GM19238 (cell line): ENCODE measurements around the gene ASNSD1.
"Not testable (repeated sequence)": the region's sequence is repeated elsewhere in the genome, so short reads cannot be mapped to it uniquely, and the experiment has no call there.

Experiments used
- DNase-seq: peaks from one replicate; pipeline ENCODE4 v3.0.0; 2011; ENCODE audit warnings: low spot score; ENCODE audit not compliant: insufficient read length

The ASNSD1 gene

DNA sequence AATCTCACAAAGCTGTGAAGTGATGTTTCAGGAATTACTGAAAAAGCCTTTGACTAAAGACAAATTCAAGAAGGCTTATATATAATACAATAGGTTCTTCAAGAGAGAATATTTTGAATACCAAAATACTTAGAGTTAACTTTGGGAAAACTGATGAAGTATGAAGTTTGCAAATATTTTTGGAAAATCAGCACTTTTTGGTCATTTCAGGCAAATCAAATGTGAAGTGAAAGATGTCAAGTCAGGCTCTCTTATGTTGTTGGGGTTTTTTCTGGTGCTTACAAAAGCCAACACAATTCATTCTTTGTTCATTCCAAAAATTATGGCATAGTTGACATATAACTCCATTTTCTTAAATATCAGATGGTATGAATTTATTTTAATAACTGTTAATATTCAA lies 14.7 kb upstream of the ASNSD1 start:
- no peak for DNase-seq

DNA sequence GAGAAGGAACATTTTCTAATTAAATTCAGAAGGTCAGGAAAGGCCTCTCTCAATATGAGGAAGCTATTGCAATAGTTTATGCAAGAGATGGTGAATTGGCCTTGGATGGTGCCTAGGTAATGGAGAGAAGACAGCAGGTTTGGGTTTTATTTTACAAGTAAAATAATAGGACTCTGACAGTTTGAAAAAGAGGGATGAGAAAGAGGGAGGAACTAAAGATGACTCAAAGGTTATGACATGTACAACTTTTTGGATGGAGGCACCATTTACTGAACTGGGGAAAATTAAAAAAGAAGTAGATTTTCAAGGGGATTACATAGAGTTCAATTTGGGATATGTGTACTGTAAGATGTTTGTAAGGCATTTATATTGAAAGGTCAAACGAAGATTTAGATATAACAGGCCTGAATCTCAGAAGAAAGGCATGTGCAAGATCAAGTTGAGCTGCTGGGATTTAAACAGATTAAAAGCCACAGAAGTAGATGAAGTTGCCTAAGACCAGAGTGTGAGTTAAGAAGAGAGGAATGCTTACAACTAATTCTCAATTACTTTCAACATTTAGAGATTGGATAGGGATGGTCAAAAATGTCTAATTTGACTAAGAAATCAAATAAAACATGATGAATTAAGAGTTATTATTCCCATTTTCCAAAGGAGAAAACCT lies 12.3 kb upstream of the ASNSD1 start:
- DNase-seq, result no peak

DNA sequence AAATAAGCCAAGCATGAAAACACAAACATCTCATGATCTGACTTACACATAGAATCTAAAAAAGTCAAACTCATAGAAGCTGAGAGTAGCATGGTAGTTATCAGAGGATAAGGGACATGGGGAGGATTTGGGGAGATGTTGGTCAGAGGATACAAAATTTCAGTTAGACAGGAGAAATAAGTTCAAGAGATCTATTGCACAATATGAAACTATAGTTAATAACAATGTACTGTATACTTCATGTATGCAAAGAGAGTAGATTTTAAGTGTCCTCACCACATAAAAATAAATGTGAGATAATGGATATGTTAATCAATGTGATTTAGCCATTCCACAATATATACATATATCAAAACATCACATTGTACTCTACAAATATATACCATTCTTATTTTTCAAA lies 10.0 kb upstream of the ASNSD1 start:
- DNase-seq, result no peak

DNA sequence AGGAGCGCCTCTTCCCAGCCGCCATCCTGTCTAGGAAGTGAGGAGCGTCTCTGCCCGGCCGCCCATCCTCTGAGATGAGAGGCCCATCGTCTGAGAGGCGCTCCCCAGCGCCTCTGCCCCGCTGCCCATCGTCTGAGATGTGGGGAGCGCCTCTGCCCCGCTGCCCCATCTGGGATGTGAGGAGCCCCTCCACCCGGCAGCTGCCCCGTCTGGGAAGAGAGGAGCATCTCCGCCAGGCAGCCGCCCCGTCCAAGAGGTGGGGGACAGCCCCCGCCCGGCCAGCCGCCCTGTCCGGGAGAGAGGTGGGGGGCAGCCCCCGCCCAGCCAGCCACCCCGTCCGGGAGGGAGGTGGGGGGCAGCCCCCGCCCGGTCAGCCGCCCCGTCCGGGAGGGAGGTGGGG lies 7.8 kb upstream of the ASNSD1 start:
- DNase-seq, result not testable (repeated sequence)

DNA sequence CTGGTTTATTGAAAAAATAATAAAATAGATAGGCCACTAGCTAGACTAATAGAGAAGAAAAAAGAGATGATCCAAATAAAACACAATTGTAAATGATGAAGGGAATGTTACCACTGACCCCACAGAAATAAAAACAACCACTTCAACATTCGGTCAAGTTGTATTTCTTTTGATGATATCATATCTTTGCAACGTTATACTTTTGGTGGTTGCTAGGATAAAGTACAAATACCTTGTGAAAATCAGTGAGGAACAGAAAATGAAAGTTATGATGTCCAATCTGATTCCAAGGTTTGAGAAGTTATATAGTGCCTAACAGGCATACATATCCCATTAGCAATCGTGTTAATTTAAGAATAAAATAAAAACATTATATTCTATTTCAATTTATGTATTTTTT lies 6.6 kb upstream of the ASNSD1 start:
- DNase-seq, result no peak

DNA sequence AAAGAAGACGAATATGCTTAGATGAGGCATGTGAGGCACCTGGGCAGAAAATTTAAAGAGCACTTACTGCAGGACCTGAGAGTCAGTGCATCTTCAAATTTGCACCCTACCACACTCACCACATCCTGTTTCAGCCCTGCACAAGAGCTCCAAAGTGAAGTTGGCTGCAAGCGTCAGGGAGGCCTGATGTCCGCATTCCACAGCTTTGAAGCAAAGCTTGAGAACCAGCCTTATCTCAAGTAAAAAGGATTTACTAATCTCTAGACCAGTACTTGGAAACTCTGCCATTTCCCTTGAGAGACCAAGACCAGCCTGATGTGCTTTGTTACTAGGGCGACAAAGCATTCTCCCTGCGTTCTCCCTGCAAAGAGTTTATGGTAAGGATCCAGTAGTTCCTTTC lies 3.4 kb upstream of the ASNSD1 start:
- no peak for DNase-seq

DNA sequence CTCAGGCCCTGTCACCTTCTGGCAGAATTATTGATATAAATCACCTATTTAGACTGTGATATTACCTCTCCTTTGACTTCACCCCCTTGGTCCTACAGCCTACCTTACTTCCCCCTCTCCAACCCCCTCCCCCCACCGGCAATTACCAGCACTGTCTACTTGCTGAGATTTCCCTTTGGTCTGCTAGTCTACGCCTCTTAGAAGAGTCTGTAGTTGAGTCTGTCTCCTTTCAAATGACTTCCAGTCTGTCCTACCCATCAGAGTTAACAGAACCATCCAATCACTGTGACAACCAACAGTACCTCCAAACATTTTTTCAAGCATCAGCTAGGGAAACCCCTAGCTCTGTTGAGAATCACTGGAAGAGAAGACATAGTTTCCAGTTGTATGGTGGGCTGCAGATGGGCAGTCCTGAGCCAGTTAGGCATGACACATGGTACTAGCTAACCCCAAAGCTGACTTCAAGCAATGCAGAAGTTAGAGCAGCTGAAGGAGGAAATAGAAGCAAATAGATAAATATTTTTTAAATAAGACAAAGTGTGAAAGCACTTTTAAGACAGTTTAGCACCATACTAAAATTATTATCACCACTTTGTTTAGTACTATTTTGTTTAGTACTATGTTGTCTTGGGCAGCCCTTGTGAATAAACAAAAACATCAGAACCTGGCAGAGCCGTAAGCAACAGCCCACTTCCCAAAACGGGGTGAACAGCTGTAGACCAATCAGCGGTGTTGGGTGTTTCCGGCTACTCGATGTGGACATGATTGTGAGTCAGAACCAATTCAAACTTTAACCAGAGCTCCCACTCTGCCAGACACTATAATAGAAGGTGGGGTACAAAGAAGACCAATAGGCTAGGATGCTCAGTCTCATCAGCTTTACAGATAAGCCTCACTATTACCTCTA lies 2.7 kb upstream of the ASNSD1 start:
- DNase-seq, result no peak

DNA sequence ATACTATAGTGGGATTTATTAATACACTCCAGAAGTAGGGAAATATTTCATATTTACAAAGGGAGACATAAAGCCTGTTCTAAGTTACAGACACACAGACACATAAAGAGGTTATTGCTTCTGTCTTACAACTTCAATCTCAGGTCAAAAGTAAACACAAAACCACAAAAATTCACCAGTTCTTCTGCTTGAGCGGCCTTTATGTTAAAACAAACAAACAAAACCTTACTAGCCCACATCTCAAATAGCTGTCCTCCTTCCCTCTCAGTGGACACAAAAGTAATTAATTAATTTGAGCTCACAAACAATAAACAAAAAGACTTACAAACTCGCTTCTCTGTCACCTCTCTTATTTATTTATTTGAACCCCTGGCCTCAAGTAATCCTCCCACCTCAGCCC lies 1.5 kb upstream of the ASNSD1 start:
- DNase-seq, result no peak

DNA sequence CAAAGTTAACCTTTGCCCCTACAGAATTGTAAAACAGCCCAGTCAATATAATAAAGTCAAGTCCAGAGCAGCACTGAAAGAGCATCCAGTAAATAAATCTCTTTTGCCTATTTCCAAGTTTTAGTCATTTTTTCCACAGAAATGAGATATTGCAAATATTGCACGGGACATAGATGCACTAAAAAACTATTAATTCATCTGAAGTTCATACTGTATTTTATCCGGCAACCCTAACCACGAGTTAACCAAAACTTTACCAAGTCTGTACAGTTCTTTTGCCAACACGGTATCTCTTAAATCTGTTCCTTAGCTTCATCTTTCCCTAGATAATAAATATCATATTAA lies 484 bp upstream of the ASNSD1 start:
- DNase-seq, result no peak

DNA sequence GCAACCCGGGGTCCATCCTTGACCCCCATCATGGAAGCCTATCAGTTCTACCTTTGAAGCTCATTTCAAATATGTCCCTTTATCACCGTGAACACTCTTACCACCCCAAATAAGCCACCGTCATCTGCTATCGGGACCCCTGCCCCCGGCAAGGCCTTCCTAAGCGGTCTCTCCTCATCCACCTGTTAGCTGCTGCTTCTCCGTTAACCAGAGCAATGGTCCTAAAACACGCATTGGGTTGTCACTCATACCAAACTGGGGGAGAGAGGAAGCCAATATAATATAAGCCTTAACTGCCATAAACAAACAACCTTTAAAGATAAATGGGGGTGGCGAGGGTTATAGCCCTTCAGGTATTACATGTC lies 680 bp downstream of the ASNSD1 start:
- no peak for DNase-seq

DNA sequence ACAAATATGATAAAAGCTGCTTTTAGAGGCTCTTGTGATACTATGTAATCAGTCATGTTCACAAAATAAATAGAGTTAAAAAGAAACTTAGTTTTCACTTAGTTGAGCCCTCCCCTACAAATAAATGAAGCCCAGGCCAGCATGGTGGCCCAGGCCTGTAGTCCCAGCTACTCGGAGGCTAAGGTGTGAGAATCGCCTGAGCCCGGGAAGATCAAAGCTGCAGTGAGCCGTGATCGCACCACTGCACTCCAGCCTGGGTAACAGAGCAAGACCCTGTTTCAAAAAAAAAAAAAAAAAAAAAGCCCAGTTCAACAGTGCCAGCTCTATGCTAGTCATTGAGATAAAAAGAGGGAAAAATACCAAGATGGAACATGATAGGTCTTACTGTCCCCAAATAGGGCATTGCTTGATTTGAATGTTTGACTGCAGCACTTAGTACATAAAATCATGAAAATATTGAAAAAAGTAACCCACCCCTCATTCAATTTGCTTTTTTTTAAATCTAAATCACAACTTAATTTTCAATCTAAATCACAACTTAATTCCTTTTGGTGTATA lies 1.5 kb downstream of the ASNSD1 start:
- DNase-seq, result no peak

DNA sequence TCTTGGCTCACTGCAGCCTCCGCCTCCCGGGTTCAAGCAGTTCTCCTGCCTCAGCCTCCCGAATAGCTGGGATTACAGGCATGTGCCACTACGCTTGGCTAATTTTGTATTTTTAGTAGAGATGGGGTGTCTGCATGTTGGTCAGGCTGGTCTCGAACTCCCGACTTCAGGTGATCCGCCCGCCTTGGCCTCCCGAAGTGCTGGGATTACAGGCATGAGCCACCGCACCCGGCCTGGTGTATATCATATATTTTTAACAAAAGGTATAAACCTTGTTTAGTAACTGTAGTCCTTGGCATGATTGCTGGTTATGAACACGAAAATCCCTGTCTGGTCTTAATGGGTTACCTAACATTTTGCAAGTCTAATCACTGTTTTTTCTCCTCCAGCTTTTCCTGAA lies 2.1 kb downstream of the ASNSD1 start:
- DNase-seq, result not testable (repeated sequence)

DNA sequence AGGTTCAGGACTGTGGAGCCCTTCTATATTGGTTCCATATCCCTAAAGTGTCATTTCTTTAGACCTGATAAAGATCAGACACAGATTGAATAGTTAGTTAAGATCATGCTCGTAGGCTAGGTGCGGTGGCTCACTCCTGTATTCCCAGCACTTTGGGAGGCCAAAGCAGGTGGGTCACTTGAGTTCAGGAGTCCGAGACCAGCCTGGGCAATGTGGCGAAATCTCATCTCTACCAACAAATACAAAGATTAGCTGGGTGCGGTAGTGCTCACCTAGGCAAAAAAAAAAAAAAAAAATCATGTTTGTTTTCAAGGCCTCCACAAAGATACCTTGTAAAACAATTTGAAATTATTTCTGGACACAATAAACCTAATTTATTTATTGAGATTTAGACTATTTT lies 8.7 kb downstream of the ASNSD1 start:
- no peak for DNase-seq

DNA sequence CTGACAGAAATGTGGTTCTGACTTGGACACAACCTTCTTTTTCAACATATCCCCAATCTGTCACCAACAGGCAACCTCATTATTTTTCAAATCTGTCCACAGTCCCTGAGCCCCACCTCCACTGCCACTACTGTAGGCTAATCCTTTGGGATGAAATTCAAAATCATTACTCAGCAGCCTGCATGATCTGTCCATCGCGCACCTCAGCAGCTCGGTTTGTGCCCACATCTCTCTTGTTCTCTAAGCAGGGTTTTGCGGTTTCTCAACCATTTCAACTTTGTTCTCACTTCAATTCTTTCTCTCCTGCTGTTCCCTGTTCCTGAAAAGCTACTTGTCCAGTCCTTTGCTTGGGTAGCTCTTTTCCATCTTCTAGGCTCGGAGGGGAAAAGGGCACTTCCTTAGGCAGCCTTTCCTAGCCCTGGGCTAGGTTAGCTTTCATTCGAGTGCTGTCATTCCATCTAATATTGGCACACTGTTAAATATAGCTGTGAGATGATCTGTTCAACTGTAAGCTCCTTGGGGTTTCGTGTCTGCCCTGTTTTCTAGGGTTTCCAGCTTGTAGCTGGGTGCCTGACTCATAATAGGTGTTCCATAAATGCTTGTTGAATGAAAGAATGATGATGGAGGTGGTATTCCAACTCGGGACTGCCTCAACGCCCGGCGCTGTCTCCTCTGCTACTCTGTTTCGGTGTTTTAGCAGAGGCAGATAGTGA lies 12.6 kb downstream of the ASNSD1 start:
- DNase-seq, result no peak

DNA sequence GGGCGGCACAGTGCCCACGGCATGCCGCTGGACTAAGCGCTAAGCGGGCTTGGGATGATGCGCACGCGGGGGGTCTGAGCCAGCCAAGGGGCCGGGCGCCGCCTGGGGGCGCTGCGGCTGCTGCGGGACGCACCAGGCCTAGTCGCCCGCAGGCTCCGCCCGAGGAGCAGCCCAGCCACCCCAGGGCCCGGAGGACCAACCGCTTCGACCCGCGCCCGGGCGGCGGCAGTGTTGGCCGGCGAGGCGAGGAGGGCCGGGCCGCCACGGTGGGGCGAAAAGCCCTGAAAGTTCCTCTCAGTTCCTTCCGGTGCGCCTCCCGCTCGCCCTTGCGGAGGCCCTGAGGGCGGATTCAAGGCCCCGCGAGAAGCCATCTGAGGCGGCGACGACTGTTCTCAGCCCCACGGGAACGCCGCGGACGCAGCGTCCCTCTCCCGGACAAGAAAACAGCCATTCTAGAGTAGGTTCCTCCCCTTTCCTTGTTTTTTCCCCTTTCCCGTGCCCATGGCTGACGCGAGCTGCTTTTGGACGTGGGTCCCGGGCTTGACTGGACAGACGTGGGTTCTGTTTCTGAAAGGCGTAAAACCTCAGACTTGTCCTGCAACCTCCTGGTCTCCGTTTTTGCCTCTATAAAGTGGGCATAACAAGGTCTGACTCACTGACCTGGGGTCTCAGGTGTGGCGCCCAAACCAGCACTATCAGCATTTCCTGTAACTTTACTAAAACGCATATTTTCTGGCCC lies 13.3 kb downstream of the ASNSD1 start, which contains the start of gene ANKAR:
ANKAR (plus strand) TSS at position 297 of the 739 bp plus-strand sequence. CDS start 1,821 bp downstream, outside the sequence.
- DNase-seq, result peak; percentile 76

DNA sequence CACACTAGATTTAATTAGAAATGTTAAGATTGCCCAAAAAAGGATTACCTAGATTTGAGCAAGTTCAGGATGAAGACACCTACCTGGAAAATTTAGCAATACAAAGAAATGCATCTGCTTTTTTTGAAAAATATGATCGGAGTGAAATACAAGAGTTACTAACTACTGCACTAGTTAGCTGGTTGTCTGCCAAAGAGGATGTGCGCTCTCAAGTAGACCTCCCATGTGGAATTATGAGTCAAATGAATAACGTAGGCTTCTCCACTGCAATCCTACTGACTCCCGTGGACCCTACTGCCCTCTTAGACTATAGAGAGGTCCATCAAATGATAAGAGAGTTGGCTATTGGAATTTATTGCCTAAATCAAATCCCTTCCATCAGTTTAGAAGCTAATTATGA lies 15.2 kb downstream of the ASNSD1 start:
- no peak for DNase-seq

DNA sequence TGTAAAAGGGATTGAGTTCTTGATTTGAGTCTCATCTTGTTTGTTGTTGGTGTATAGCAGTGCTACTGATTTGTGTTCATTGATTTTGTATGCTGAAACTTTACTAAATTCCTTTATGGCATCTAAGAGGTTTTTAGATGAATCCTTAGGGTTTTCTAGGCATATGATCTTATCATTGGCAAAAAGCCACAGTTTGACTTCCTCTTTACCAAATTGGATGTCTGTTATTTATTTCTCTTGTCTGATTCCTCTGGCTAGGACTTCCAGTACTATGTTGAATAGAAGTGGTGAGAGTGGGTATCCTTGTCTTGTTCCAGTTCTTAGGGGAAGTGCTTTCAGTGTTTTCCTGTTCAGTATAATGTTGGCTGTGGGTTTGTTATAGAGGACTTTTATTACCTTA lies 18.0 kb downstream of the ASNSD1 start:
- DNase-seq, result no peak

DNA sequence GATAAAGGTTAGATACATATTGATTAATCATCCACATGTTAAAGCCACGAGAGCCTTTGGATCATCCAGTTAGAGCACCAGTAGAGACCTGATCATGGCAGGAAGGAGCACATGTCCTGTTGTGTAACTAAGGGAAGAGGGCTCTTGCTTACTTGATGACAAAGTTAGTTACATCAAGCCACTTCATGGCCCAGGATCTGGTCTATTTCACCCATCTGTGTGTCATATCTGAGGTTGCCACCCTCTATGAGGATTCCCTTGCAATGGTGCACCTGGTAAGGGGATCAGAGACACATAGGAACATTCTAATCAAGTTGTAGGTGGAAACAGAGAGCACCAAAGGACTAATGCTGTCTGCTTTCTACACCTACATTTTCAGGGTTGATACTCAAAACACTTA lies 19.9 kb downstream of the ASNSD1 start:
- DNase-seq, result no peak

DNA sequence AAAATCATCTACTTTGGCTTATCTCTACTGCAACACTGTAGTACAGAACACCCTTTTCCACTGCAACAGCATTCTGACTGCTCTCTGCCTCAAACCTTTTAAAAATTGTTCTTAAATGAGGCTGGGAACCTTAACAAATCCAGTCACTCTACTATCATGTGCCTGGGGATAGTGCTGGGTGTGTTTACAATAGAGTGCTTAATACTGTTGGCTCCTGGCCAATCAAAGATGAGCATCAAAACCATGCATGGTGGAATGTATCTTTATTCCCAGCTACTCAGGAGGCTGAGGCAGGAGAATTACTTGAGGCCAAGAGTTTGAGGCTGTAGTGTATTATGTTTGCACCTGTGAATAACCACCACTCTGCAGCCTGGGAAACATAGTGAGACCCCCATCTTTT lies 20.6 kb downstream of the ASNSD1 start:
- DNase-seq, result no peak

DNA sequence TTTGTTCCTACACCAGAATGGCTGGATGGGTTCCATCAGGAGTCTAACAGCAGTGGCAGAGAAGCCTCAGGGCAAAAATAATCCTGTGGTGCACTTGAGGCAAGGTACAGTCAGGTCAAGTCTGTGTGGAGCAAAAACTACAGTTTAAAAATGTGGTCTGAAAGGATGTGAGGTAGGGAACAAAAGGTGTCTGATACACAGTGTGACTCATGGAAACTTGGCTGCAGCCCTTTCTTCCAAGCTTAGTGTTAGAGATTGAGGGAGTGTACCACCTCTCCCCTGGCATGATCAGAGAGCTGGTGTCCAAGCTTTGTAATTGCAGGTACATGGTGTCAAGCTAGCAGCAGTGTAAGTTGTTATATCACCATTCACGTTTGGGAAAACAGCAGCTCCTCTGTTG lies 22.1 kb downstream of the ASNSD1 start:
- DNase-seq, result no peak

DNA sequence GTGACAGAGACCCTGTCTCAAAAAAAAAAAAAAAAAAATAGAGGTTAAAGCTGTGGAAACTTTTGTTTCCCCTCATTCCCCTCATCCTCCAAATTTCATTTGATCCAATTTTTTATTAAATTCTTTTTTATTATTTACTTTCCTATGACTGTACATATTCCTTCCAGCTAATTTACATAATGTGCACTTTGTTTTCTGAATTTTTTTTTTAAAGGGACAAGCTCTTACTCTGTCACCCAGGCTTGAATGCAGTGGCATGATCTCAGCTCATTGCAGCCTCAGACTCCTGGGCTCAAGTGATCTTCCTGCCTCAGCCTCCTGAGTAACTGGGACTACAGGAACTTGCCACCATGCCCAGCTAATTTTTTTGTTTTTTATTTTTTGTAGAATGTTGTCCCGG lies 23.6 kb downstream of the ASNSD1 start:
- DNase-seq, result no peak
